Osteoblast (primary cell): ENCODE data around the gene ZCCHC14. TPM values are rescaled to one million over a fixed set of nuclear protein-coding genes. Genes with fewer than 3 reads are reported as not detected.

Experiments
- DNase-seq: peaks from one replicate; pipeline ENCODE4 v3.0.0; 2011; ENCODE audit warnings: low spot score, mixed read lengths; ENCODE audit not compliant: insufficient read length; ENCODE audit errors: missing footprints
- H2AFZ ChIP-seq: 2 replicates; pipeline ENCODE4 v1.6.0; 2011; ENCODE audit warnings: mild to moderate bottlenecking, low read length
- H3K27ac ChIP-seq: 2 replicates; pipeline ENCODE4 v1.5.1; 2011; ENCODE audit warnings: mild to moderate bottlenecking, low read depth, low read length, moderate library complexity
- H3K27me3 ChIP-seq: 2 replicates; pipeline ENCODE4 v1.6.0; 2012; ENCODE audit warnings: mild to moderate bottlenecking, control low read depth, inconsistent platforms, low read length, moderate library complexity; ENCODE audit not compliant: insufficient read depth
- H3K36me3 ChIP-seq: 2 replicates; pipeline ENCODE4 v1.5.1; 2011; ENCODE audit warnings: mild to moderate bottlenecking, low read length, control low read depth, moderate library complexity; ENCODE audit not compliant: insufficient read depth
- H3K4me1 ChIP-seq: 2 replicates; pipeline ENCODE4 v1.5.1; 2011; ENCODE audit warnings: mild to moderate bottlenecking, low read length, control low read depth, moderate library complexity; ENCODE audit not compliant: insufficient read depth
- H3K4me2 ChIP-seq: 2 replicates; pipeline ENCODE4 v1.6.0; 2011; ENCODE audit warnings: mild to moderate bottlenecking, low read length; ENCODE audit not compliant: insufficient read depth
- H3K4me3 ChIP-seq: fragments of 200-600 bp; sonication (generic); 3 replicates; pipeline ENCODE4 v1.5.1; 2012; ENCODE audit warnings: mild to moderate bottlenecking, low read length, inconsistent platforms; ENCODE audit not compliant: insufficient read depth
- H3K79me2 ChIP-seq: 2 replicates; pipeline ENCODE4 v1.6.0; 2012; ENCODE audit warnings: mild to moderate bottlenecking, low read length, control low read depth, inconsistent platforms; ENCODE audit not compliant: insufficient read depth
- H3K9me3 ChIP-seq: 2 replicates; pipeline ENCODE4 v1.5.1; 2011; ENCODE audit warnings: low read depth, low read length, control low read depth
- H4K20me1 ChIP-seq: 2 replicates; pipeline ENCODE4 v1.6.0; 2012; ENCODE audit warnings: mild to moderate bottlenecking, low read length, control low read depth; ENCODE audit not compliant: insufficient read depth
- total RNA-seq: library from RNA; depleted of rRNA; stranded (reverse); fragments of >200 nt; gene quantifications from 2 replicates; pipeline ENCODE4 v1.2.3, GENCODE V29; 2012
- TF ChIP-seq, protein P1 (sequence below): IDR thresholded peaks from 2 replicates; pipeline ENCODE4 v1.5.1; 2011; ENCODE audit warnings: mild to moderate bottlenecking, low read depth, low read length, moderate library complexity; ENCODE audit errors: extremely low read depth

The ZCCHC14 gene
- total RNA-seq, 1 donor, result 36.9 TPM

- H3K36me3 ChIP-seq, result peaks cover 24% of the 10 kb centered on the region
- H3K79me2 ChIP-seq, result peaks cover 56% of the 10 kb centered on the region
- no peak overlapping the region for H2AFZ ChIP-seq
- H3K27me3 ChIP-seq, result no peaks in the 10 kb centered on the region
- TF ChIP-seq, protein P1, sequence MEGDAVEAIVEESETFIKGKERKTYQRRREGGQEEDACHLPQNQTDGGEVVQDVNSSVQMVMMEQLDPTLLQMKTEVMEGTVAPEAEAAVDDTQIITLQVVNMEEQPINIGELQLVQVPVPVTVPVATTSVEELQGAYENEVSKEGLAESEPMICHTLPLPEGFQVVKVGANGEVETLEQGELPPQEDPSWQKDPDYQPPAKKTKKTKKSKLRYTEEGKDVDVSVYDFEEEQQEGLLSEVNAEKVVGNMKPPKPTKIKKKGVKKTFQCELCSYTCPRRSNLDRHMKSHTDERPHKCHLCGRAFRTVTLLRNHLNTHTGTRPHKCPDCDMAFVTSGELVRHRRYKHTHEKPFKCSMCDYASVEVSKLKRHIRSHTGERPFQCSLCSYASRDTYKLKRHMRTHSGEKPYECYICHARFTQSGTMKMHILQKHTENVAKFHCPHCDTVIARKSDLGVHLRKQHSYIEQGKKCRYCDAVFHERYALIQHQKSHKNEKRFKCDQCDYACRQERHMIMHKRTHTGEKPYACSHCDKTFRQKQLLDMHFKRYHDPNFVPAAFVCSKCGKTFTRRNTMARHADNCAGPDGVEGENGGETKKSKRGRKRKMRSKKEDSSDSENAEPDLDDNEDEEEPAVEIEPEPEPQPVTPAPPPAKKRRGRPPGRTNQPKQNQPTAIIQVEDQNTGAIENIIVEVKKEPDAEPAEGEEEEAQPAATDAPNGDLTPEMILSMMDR, result no peak
- H3K9me3 ChIP-seq, result no peaks in the 10 kb centered on the region
- no peak overlapping the region for H3K4me2 ChIP-seq
- peaks cover 16% of the 10 kb centered on the region for H3K4me1 ChIP-seq
- no peak for DNase-seq
- no peak overlapping the region for H3K27ac ChIP-seq
- H4K20me1 ChIP-seq, result peaks cover 15% of the 10 kb centered on the region
- H3K4me3 ChIP-seq, result no peak overlapping the region
Measured at GRCh38 chr16:87453326-87453725, 39.5 kb downstream of the ZCCHC14 start.

DNA sequence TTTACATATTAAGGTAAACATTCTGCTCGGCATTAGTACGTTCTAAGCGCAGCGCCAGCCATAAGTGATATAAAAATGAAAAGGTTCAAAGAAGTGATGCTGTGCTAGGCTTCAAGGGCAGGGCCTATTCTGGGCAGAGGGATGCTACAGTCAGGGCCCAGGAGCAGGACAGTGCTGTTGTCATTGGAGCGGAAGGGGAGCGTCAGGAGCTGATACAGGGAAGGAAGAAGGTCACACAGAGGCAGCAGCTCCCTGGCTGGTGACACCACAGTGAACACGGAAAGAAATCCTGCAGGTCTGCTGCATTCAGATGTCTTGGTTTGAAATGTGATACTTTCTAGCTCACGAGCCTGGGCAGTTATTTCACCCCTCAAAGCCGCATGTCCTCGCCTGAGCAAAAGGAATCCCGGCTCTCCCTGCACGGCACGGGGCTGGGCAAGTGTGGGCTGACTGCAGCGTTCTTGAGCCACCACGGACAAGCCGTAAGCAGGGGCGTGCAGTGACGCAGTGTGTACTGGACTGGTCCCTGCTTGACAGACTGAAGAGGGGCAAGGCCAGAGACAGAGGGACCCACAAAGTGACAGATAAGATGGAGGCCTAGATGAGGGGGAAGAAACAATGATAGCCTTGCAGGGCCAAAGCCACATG is 41.1 kb downstream of the ZCCHC14 start:
- H3K4me3 ChIP-seq, result no peak overlapping the region
- no peak overlapping the region for H3K4me2 ChIP-seq
- no peak overlapping the region for H3K27ac ChIP-seq
- no peak for DNase-seq
- no peak overlapping the region for H2AFZ ChIP-seq
- H3K79me2 ChIP-seq, result peaks cover 60% of the 10 kb centered on the region
- H3K36me3 ChIP-seq, result peaks cover 30% of the 10 kb centered on the region
- TF ChIP-seq, protein P1, result no peak
- H3K9me3 ChIP-seq, result no peaks in the 10 kb centered on the region
- peaks cover 7% of the 10 kb centered on the region for H4K20me1 ChIP-seq
- peaks cover 2% of the 10 kb centered on the region for H3K4me1 ChIP-seq
- H3K27me3 ChIP-seq, result no peaks in the 10 kb centered on the region

- no peak overlapping the region for H3K4me2 ChIP-seq
- no peaks in the 10 kb centered on the region for H3K9me3 ChIP-seq
- no peaks in the 10 kb centered on the region for H3K27me3 ChIP-seq
- no peak overlapping the region for H3K4me3 ChIP-seq
- TF ChIP-seq, protein P1, result no peak
- H3K4me1 ChIP-seq, result no peaks in the 10 kb centered on the region
- H3K79me2 ChIP-seq, result peaks cover 48% of the 10 kb centered on the region
- H3K27ac ChIP-seq, result no peak overlapping the region
- peaks cover 35% of the 10 kb centered on the region for H3K36me3 ChIP-seq
- no peak for DNase-seq
- H2AFZ ChIP-seq, result no peak overlapping the region
- H4K20me1 ChIP-seq, result peaks cover 7% of the 10 kb centered on the region
Measured at GRCh38 chr16:87448866-87449265, 44.0 kb downstream of the ZCCHC14 start.

DNA sequence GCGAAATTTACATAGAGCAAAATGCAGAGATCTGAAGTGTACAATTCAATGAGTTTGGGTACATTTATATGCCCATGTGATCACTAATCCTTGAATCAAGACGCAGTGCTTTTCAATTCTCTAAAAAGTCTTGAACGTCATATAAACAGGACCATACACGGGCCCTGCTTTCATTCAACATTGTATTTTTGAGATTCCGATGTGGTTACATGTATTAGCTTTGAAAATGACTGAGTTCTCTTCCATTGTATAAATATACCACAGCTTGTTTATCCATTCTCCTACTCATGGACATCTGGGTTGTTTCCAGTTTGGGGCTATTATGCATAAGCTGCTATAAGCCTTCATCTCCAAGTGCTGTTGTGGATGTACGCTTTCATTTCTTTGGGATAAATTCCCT is 45.5 kb downstream of the ZCCHC14 start:
- Histone ChIP-seq H3K4me1 (peaks cover 4% of the 10 kb centered on the region), H2AFZ (no peak overlapping the region), H3K79me2 (peaks cover 41% of the 10 kb centered on the region), H3K9me3 (no peaks in the 10 kb centered on the region), H3K27ac (no peak overlapping the region), H3K36me3 (peaks cover 35% of the 10 kb centered on the region), H3K4me3 (no peak overlapping the region), H3K27me3 (no peaks in the 10 kb centered on the region), H4K20me1 (peaks cover 9% of the 10 kb centered on the region), H3K4me2 (no peak overlapping the region)
- DNase-seq, result no peak
- TF ChIP-seq, protein P1, result no peak
